HT-29 (cell line): ENCODE measurements around the gene SLC22A5. TPM values are rescaled to one million over a fixed set of nuclear protein-coding genes. Genes with fewer than 3 reads are reported as not detected.

Experiments
- DNase-seq: peaks from one replicate; pipeline ENCODE4 v3.0.0-alpha.2; 2015; ENCODE audit warnings: low spot score
- total RNA-seq: library from RNA; depleted of rRNA; stranded (reverse); fragments of >200 nt; shearing (Covaris generic); gene quantifications from 2 replicates; pipeline ENCODE4 v1.2.3, GENCODE V29; 2014; rRNA removed

SLC22A5 gene
- 6.6 and 11.9 TPM in 2 replicates for total RNA-seq

DNA sequence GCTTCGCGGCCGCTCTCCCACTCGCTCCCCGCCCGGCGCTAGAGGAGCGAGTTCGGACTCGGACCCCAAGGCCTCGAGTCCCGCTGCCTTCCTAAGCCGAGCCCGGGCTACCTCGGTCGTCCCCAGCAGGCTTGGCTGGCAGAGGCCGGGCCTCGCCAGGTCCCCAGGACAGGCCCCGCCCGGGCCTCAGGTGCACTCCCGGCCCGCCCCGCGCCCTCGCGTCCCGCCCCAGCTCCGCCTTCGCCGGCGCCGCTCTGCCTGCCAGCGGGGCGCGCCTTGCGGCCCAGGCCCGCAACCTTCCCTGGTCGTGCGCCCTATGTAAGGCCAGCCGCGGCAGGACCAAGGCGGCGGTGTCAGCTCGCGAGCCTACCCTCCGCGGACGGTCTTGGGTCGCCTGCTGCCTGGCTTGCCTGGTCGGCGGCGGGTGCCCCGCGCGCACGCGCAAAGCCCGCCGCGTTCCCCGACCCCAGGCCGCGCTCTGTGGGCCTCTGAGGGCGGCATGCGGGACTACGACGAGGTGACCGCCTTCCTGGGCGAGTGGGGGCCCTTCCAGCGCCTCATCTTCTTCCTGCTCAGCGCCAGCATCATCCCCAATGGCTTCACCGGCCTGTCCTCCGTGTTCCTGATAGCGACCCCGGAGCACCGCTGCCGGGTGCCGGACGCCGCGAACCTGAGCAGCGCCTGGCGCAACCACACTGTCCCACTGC lies at the start of gene SLC22A5:
TSS of gene SLC22A5 (plus strand) at position 237 of the 707 bp plus-strand sequence. CDS start at position 500, 263 bp downstream.
- DNase-seq, result peak; percentile 83

DNA sequence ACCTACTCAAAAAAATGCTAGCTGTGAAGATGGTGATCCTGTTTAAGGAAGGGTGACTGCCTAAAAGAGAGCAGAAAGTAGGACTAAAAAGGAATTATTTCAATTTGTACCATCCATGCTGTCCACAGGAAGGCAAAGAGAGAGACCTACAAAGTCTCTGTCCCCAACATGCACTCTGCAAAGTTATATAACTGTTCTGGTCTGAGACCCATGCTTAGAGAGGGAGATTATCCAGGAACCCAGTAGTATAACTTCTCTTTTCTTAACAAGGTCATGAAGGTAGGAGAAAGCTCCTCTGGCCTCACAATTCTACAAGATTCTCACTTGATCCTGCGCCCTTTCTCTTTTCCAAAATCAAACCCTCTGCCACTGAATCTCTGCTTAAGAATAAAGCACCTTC lies 49.5 kb upstream of the SLC22A5 start:
- DNase-seq, result no peak

DNA sequence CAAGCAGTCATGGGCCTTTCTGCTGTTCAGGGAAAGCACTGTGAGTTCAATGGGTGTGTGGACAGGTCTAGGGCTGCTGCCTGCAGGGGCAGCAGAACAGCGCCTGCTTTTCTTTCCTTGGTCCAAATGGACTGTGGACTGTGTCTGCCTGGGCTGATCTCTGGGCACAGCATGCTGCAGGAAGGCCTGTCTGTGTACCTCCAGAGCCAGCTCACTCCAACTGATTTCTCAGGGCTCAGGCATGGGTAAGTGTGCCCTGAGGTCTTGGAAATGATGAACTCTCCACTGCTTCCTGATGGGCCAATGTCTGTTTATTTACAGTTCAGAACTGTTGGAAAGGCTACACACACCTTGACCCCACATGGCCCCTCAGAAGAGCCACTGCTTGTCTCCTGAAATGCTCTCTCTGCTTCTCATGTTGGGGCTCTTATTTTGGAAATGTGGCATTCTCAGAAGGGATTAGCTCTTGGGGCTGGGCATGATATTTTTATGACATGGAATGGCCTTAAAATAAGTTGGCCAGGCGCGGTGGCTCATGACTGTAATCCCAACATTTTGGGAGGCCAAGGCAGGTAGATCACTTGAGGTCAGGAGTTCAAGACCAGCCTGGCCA lies 48.3 kb upstream of the SLC22A5 start:
- no peak for DNase-seq

DNA sequence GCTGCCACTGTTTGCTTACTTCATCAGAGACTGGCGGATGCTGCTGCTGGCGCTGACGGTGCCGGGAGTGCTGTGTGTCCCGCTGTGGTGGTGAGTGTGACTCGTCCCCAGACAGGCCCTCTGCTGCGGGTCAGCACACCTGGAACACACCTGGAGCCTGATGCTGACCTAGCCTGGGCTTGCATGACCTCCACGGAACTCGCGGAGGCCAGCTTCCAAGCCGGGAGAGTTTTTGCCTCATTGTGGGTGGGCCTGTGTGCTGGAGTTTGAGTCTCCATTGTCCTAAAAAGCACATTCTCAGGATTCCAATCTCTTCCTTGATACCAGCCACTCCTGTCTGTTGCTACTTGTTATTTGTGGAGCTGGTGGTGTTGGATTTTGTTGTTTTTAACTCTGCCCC lies 47.2 kb upstream of the SLC22A5 start:
- DNase-seq, result no peak

DNA sequence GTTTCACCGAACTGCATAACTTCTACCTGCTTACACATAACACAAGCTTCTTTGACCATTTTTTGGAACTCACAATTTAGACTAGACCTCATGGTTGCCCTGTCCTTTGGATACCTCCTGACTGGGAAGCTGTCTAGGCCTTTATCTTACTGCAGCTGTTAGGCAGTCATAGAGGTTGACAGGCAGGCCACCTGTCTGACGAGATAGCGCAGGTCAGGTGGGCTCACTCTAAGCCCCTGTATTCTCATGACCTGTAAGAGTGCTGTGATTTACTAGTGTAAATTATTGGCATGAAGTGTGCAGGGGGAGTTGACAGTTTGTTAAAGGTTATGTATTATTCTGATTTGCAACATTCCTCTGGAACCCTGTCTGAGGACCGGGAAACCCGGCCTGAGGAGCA lies 46.3 kb upstream of the SLC22A5 start:
- DNase-seq, result no peak

DNA sequence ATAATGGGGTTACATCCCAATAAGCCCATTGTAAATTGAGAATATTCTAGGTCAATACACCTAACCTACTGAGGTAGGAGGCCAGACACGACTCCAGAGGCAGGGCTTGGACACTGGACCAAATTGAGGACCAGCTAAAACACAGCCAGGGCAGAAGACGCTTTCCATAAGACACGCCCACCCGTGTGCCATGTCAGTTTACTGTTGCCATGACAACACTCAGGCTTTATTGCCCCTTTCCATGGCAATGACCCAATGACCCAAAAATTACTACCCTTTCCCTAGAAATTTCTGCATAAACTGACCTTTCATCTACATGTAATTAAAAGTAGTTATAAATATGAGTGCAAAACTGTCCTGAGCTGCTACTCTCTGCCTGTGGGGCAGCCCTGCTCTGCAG lies 43.8 kb upstream of the SLC22A5 start:
- DNase-seq, result no peak

DNA sequence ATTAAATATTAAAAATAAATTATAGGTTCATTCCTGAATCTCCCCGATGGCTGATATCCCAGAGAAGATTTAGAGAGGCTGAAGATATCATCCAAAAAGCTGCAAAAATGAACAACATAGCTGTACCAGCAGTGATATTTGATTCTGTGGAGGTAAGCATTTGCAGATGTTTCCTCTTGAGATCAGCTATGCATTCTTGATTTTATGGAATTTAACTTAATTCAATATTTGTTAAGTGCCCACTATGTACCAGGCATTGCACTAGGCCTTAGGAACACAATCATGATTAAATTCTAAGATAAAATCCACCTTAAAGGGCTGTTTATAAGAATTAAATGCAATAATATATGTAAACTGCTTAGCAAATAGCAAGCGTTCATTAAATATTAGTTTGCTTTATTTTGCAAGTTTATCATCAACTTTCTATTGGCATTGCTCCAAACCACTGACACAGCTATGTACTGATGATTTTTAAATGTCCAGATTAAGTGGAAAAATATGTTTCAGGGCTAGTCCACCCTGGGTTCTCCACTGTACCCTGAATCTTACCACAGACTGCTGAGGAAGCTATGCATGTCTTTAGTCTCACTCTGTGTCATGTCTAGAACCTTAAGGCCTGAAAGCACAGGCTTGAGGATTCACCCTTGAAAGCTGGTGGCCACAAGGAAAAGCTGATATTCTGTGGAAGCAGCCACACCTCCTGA lies 42.1 kb upstream of the SLC22A5 start:
- DNase-seq, result no peak

DNA sequence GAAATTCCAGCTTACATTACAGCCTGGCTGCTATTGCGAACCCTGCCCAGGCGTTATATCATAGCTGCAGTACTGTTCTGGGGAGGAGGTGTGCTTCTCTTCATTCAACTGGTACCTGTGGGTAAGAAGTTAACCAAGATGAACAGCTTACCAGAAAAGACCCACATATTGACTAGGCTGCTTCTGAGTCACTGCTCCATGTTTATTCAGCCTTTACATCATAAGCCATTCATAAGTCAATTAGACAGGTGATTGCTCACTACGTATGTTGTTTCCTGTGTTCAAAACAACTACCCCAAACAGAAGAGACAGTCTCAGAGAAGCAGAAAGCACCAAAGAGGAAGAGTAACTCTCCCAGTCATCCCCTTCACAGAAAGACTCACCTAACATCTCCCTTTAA lies 34.7 kb upstream of the SLC22A5 start:
- peak; percentile 47 for DNase-seq

DNA sequence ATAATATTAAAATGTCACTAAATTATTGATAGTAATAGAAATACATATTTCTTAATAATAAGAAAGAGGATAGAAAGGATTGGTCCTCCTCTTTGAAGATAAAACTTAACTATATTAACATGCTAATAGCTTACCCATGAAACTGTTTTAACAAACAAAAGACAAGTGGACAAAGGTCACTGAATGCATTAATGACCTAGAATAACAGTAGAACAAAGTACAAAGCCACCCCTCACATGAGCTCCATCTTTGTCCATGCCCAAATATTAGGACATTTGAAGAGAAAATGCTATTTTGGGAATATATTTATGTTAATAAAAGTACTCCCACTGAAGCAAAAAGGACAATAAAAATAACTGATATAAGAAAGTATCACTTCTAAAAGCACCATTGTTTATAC lies 34.1 kb upstream of the SLC22A5 start:
- no peak for DNase-seq

DNA sequence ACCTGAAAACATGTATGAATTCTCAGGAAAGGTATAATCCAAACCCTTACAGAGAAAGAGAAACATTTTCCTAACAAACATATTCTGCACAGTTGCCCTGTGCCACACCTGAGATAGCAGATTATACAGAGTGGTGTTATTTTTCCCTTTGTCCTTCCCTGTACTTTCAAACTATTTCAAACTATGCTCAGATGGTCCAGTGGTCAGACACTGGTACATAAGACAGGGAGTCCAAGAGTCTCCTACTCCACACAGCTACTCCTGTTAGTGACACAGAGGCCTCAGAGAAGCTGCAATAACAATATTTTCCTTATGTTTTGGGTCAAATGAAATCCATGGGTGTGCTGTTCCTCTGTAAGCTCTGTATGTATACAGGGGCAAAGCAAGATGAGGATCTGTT lies 30.0 kb upstream of the SLC22A5 start:
- DNase-seq, result no peak

DNA sequence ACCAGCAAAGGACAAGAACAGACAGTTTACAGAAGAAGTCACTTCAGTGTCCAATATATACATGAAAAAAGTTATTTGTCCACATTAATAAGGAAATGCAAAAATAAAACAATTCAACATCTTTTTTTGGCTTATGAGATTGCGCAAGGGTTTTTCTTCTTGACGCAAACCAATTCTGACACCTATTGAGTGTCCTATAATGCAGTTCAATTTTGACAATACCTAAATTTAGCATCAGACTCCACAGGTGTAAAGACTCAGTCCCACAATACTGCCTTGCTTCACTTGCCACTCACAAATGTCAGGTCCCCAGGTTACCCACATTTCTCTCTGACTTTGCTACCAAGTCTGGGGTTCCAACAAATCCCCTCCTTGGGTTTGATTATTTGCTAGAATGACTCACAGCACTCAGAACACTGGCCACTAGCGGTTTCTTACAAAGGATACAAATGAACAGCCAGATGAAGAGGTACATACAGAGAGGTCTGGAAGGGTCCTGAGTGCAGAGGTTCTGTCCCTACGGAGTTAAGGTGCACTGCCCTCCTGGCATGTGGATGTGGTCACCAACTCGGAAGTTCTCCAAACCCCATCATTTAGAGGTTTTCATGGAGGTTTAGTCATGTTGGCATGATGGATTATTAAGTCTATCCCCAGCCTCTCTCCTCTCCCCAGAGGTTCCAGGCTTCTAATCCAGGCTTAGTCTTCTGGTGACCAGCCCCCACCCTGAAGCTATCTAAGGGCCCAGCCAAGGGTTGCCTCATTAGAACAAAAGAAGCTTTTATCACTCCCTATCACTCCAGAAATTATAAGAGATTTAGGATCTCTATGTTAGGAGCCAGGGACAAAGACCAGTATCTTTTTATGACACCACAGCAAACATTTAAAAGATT lies 27.0 kb upstream of the SLC22A5 start:
- DNase-seq, result no peak

DNA sequence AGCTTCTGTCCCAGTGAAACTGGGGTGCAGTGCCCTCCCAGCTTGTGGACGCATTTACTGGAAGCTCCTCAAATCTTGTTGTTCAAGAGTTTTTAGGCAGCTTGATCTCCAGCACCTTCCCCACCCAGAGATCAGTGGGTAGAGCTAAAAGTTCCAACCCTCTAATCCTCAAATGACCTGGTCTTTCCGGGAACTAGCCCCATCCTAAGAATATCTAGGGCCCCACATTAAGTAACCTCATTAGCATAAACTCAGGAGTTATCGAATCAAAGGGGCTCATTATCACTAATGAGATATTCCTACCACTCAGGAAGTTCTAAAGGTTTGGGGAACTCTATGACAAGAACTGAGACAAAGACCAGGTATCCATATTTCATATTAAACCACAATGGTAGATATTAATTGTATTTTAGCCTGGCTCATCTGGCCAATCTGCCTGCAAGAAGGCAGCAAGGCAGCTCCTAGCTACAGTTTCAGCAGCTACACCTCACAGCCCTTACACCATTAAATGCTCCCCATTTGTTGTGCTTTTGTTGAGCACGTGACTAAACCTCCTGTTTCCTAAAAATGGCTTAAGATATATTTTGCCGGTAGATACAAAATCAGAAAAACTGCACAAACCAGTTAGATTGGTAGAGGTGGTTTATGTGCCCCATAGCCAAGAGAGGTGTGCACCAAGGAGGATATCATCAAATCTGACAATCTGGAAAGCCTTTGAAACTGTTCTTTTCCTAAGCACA lies 24.6 kb upstream of the SLC22A5 start:
- DNase-seq, result no peak

DNA sequence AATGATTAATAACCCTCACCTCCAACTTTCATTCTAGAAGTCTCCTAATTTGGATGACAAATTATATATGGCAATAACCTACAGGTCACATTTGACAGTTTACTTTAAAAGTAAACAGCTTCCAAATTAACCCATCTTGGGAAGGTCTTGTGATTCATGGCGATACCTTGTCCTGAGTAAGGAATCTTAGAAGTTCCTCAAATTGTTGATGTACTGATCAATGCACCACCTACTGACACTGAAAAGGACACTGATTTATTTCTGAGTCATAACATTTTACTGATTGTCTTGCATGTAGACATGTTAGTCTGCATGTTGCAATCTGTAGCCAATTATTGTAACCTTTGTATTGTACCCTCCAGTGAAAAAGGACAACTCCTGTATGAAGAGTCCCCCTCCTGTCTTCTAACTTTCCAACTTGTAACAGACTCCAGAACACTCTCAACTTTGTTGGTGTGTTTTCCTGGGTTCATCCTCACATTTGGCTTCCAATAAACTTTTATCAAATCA lies 16.0 kb upstream of the SLC22A5 start:
- no peak for DNase-seq

DNA sequence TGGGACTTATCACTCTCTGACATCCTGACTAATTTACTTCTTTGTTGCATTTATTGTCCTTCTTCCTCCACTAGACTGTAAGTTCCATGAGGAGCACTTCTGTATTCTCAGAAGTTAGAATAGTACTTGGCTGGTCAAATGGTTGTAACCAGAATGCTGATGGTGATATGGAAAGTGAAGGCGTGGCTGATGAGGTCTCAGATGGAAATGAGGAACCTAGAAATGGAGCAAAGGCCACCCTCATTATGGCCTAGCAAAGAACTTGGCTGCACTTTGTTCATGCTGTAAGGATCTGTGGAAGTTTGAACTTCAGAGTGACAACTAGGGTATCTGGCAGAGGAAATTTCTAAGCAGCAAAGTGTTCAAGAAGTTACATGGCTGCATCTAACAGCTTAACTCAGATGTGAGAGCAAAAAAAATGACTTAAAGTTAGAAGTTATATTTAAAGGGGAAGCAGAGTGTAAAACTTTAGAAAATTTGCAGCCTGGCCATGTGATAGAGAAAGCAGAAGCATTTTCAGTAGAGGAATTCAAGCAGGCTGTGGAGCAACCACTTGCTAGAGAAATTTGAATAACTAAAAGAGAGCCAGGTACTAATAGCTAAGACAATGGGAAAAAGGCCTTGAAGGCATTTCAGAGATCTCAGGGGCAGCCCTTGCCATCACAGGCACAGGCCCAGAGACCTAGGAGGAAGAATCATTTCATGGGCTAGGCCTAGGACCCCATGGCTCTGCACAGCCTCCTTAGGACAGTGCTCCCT lies 14.9 kb upstream of the SLC22A5 start:
- no peak for DNase-seq

DNA sequence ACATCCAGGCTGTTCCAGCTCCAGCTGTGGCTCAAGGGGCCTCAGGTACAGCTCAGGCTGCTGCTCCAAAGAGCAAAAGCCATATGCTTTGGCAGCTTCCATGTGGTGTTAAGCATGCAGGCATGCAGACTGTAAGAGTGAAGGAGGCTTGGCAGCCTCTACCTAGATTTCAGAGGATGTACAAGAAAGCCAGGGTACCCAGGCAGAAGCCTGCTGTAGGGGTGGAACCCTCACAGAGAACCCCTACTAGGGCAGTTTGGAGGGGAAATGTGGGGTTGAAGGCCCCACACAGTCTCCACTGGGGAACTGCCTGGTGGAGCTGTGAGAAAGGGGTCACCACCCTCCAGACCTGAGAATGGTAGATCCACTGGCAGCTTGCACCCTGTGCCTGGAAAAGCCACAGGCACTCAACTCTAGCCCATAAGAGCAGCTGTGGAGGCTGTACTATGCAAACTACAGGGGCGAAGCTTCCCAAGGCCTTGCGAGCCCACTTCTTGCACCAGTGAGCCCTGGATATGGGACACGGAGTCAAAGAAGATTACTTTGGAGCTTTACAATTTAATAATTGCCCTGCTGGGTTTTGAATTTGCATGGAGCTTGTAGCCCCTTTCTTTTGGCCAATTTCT lies 14.3 kb upstream of the SLC22A5 start:
- no peak for DNase-seq

DNA sequence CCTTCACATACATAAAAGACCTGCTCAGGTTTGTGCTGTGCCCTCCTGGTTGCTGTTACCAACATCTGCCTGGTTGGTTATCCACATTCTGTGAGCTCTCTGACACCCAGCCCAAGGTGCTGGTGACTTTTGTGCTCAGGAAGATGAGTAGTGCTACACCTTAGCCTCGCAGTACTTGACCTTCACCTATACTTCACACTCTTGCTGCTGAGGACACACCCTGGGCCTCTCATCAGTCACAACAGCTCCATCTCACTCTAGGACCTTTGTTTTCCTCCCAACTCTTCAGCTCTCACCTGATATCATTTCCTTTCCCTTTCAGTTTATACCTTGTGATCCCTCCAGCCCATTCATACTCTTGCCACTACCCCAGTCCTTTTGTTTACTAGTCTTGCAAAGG lies 10.7 kb upstream of the SLC22A5 start:
- no peak for DNase-seq

DNA sequence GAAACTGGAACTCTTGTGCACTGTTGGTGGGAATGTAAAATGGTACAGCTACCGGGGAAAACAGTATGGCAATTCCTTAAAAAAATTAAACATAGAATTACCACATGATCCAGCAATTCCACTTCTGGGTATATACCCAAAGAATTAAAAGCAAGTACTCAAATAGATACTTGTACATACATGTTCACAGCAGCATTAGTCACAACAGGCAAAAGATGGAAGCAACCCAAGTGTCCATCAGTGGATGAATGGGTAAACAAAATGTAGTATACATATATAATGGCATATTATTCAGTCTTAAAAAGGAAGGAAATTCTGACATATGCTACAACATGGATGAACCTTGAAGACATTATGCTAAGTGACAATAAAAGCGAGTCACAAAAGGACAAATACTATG lies 7.4 kb upstream of the SLC22A5 start:
- no peak for DNase-seq

DNA sequence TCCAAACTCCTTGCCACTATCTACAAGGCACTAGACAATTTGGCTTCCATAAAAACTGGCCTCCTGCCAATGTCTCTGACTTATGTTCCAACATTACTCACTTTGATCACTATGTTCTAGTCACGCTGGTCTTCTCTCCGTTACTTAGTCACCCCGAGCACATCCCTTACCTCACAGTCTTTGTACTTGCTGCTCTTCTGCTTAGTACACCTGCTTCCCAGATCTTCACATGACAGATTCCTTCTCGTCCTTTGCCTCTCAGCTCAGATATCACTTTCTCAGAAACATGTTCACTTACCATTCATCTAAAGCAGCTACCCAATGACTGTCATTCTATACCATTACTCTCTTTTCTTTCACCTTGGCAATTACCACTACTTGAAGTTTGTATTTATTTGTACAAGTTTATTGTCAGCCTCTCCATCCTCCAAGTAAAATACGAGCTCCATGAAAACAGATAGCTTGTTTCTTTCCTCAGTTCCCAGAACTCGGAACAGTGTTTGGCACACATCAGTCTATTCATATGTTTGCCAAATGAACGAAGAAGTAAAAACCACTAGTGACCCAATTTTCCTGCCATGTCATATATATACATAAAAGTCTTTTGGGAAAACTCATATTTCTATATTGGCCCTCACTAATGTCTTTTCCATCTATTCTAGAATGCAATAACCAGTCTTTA lies 5.9 kb upstream of the SLC22A5 start:
- no peak for DNase-seq

DNA sequence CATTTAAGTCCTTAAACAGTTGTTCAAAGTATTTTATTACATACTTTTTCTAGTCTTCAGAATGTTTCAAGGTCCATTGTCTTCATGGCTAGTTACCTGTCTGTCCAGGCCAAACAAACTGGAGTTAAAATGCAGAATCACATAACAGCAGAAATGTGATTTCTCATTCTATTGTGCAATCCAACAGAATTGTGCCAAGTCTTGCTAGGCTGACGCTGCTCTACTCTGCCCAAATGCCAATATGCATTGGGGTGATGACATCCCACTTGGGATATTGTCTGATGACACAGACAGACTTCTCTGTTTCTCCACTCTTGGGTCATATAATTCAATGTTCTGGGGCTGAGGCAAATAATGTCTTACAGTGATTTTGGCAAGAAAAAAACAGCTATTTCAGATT lies 5.2 kb upstream of the SLC22A5 start:
- no peak for DNase-seq
